K562 (cell line): ENCODE data around the gene ABHD12. TPM values are rescaled to one million over a fixed set of nuclear protein-coding genes. Genes with fewer than 3 reads are reported as not detected.
A peak's percentile ranks its signal among the peaks of the same experiment; 100 is the strongest.

Experiments
- ARID2 ChIP-seq: fragments of 450-650 bp; IDR thresholded peaks from 2 replicates; pipeline ENCODE4 v1.6.1; 2017; ENCODE audit warnings: antibody characterized with exemption, mild to moderate bottlenecking
- BCLAF1 ChIP-seq, 2 experiments: fragments of 450-650 bp in 1 of 2; IDR thresholded peaks; 2 replicates each; pipeline ENCODE4 v1.6.1; 2011 to 2017; ENCODE audit warnings: low read depth in 2 of 2, antibody characterized with exemption in 1 of 2, borderline replicate concordance in 1 of 2, low read length in 1 of 2, mild to moderate bottlenecking in 1 of 2, mixed read lengths in 1 of 2; ENCODE audit not compliant: control insufficient read depth in 1 of 2
- CEBPB ChIP-seq: fragments of 450-650 bp; IDR thresholded peaks from 2 replicates; pipeline ENCODE4 v1.6.1; 2016; ENCODE audit warnings: missing genetic modification characterization, missing compliant biosample characterization
- CEBPG ChIP-seq, 3 experiments: fragments of 200-800 bp in 1 of 3; sonication (Bioruptor generic) in 1 of 3; sonication (generic) in 1 of 3; formaldehyde crosslinking in 1 of 3; IDR thresholded peaks in 2 of 3; conservative IDR thresholded peaks in 1 of 3; 2 replicates each; pipeline versions ENCODE4 v1.6.1 to v1.8.0; 2016 to 2022; ENCODE audit warnings: missing compliant biosample characterization in 2 of 3, missing genetic modification characterization in 2 of 3, mild to moderate bottlenecking in 1 of 3, missing genetic modification reagents in 1 of 3
- GATAD2B ChIP-seq: fragments of 450-650 bp; IDR thresholded peaks from 2 replicates; pipeline ENCODE4 v1.6.1; 2017; ENCODE audit warnings: mild to moderate bottlenecking, borderline replicate concordance
- HNRNPK ChIP-seq: fragments of 200-400 bp; formaldehyde crosslinking; IDR thresholded peaks from one replicate; pipeline ENCODE4 v1.6.1; 2018; ENCODE audit warnings: mild to moderate bottlenecking, low read depth, low read length; ENCODE audit not compliant: poor library complexity, severe bottlenecking
- HNRNPLL ChIP-seq: fragments of 200-400 bp; formaldehyde crosslinking; IDR thresholded peaks from 2 replicates; pipeline ENCODE4 v1.6.1; 2017; ENCODE audit warnings: low read length, low read depth, mild to moderate bottlenecking; ENCODE audit not compliant: poor library complexity, severe bottlenecking
- MCM3 ChIP-seq: fragments of 450-650 bp; IDR thresholded peaks from 2 replicates; pipeline ENCODE4 v1.6.1; 2016
- PHTF2 ChIP-seq: fragments of 250-450 bp; sonication (Bioruptor Pico); IDR thresholded peaks from 2 replicates; pipeline ENCODE4 v1.5.0; 2021; ENCODE audit warnings: mild to moderate bottlenecking
- RBM14 ChIP-seq: fragments of 200-400 bp; formaldehyde crosslinking; IDR thresholded peaks from 2 replicates; pipeline ENCODE4 v1.6.1; 2018; ENCODE audit warnings: low read depth, mild to moderate bottlenecking, low read length, moderate library complexity, borderline replicate concordance; ENCODE audit not compliant: insufficient read depth
- SP2 ChIP-seq: IDR thresholded peaks from 2 replicates; pipeline ENCODE4 v1.6.1; 2011; ENCODE audit warnings: mild to moderate bottlenecking, low read depth, low read length, moderate library complexity; ENCODE audit not compliant: poor library complexity, severe bottlenecking; ENCODE audit errors: extremely low read depth
- ZHX1 ChIP-seq: fragments of 150-350 bp; conservative IDR thresholded peaks from 2 replicates; pipeline ENCODE4 v1.6.1; 2014; ENCODE audit warnings: low read length
- ZNF436 ChIP-seq: fragments of 250-450, 450-650 bp; sonication (Bioruptor Pico); formaldehyde crosslinking; IDR thresholded peaks from 2 replicates; pipeline ENCODE4 v1.7.0; 2020; ENCODE audit warnings: mild to moderate bottlenecking
- polyA plus RNA-seq, 8 experiments: library from polyadenylated mRNA; depleted of rRNA in 4 of 8; stranded (reverse) in 5 of 8; unstranded in 3 of 8; fragments of >200 nt; fragmentation: Nextera tagmentation in 2 of 8; fragmentation: Illumina TruSeq in 1 of 8; extraction: Ambion mirVana in 2 of 8; extraction: Trizol in 1 of 8; gene quantifications; 2 replicates each; pipeline versions ENCODE4 v1.2.1 to v1.2.3, GENCODE V29; 2011 to 2014; ENCODE audit warnings: inconsistent platforms in 1 of 8, missing spikeins in 1 of 8
- total RNA-seq, 7 experiments: library from RNA; depleted of rRNA in 6 of 7; stranded (reverse); fragments of >200 nt in 6 of 7; fragmentation: Illumina TruSeq in 2 of 7; extraction: Trizol in 2 of 7; gene quantifications; 2 replicates each; pipeline versions ENCODE4 v1.2.1 to v1.2.3, GENCODE V29; 2011 to 2021; ENCODE audit warnings: low replicate concordance in 1 of 7
- TF ChIP-seq, protein P1 (sequence below): sonication (generic); formaldehyde crosslinking; IDR thresholded peaks from 2 replicates; pipeline ENCODE4 v1.8.0; 2022; ENCODE audit warnings: mild to moderate bottlenecking, low read depth, missing genetic modification reagents
- TF ChIP-seq, protein P2 (sequence below): fragments of 250-450 bp; sonication (Bioruptor Pico); IDR thresholded peaks from 2 replicates; pipeline ENCODE4 v1.5.0; 2021; ENCODE audit warnings: mild to moderate bottlenecking, moderate library complexity

ABHD12 gene
- total and polyA plus RNA-seq, 9 of the 15 experiments (the other 6 are each of a cell fraction or from before 2014, with no cell fraction given), result 0.65 to 15.6 (median 9.1) TPM

GRCh38 chr20:25407311-25408169 lies 16.9 kb upstream of the ABHD12 start, which contains the start of gene GINS1 (continued):
- TF ChIP-seq ARID2, result no peak
- no peak for TF ChIP-seq ZHX1
- no peak for TF ChIP-seq CEBPG (CRISPR knock-in tag; IDR thresholded peaks at IDR 0.05)
- TF ChIP-seq CEBPG (tag; conservative IDR thresholded peaks at IDR 0.05 in 1 of 2, IDR thresholded peaks at IDR 0.05 in 1 of 2), result no peak
- no peak for TF ChIP-seq SP2
- TF ChIP-seq RBM14, result no peak
- no peak for TF ChIP-seq MCM3
- no peak for TF ChIP-seq CEBPB (tag)
- TF ChIP-seq, protein P1, sequence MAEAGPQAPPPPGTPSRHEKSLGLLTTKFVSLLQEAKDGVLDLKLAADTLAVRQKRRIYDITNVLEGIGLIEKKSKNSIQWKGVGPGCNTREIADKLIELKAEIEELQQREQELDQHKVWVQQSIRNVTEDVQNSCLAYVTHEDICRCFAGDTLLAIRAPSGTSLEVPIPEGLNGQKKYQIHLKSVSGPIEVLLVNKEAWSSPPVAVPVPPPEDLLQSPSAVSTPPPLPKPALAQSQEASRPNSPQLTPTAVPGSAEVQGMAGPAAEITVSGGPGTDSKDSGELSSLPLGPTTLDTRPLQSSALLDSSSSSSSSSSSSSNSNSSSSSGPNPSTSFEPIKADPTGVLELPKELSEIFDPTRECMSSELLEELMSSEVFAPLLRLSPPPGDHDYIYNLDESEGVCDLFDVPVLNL (CRISPR knock-in tag), result peak; percentile 88
- TF ChIP-seq, protein P2, sequence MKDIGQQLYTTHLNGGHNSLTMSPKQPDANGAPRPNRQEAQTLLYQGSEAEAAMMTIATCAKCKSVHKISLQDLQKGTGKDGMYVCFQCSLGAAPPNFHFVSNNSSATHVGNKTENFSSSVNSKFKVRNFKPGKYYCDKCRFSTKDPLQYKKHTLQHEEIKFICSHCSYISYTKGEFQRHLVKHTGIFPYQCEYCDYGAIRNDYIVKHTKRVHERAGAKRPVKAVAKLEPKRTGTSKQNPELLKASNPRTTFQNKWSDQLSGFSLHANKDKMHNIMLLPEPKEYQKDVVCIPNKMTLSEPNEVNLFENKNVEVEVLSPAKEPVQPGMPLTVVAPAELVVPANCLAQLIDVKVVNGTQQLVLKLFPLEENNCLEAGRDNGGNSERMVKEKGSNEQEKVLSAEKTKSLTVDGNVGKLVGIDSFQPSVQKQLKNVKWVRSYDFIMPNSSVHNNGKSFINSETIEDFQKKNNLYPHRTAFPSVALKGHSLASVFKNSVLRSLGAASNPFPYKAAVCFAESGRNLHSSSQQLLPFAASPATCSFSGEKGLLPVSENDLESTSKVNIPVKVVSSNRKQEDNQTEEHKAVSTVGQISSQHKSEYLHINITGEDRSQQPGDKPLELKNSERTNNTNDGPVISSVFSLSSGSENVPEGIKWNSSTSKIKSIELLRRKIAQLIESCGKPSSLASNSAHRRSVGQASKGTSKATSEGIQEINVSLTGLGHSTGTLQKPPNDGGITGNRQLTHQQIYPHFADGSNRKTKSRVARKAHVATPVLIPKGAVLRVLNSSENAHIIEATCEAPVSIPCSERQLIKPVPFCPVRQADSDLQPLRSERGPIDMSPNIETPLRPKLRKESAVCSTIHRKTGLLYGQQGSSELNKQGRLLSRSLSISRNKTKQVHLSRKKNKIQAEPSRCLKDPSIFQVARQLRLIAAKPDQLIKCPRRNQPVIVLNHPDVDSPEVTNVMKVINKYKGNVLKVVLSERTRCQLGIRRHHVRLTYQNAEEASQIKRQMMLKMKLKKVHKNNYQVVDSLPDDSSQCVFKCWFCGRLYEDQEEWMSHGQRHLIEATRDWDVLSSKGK (CRISPR knock-in tag), result no peak
- no peak for TF ChIP-seq HNRNPLL
- TF ChIP-seq PHTF2, result no peak
- no peak for TF ChIP-seq ZNF436 (CRISPR knock-in tag)
- no peak for TF ChIP-seq BCLAF1 (IDR thresholded peaks at IDR 0.05; ENCODE audit: borderline replicate concordance in 1 of 2, control insufficient read depth in 1 of 2, low read depth in 2 of 2, low read length in 1 of 2)
- no peak for TF ChIP-seq HNRNPK
- TF ChIP-seq GATAD2B, result no peak
